Renal cortical epithelial cell (primary cell): ENCODE measurements around the gene CWF19L1. TPM values are rescaled to one million over a fixed set of nuclear protein-coding genes. Genes with fewer than 3 reads are reported as not detected.

Experiments
- DNase-seq: peaks from one replicate; pipeline ENCODE4 v3.0.0-alpha.2; 2011; ENCODE audit warnings: low read depth
- total RNA-seq: library from RNA; depleted of rRNA; stranded (reverse); fragments of >200 nt; gene quantifications from 2 replicates; pipeline ENCODE4 v1.2.3, GENCODE V29; 2014

CWF19L1 gene
- total RNA-seq, 1 donor from 2014 or later: 21.9 TPM

- no peak for DNase-seq
Measured at GRCh38 chr10:100253041-100253440, 14.4 kb downstream of the CWF19L1 start.

DNA sequence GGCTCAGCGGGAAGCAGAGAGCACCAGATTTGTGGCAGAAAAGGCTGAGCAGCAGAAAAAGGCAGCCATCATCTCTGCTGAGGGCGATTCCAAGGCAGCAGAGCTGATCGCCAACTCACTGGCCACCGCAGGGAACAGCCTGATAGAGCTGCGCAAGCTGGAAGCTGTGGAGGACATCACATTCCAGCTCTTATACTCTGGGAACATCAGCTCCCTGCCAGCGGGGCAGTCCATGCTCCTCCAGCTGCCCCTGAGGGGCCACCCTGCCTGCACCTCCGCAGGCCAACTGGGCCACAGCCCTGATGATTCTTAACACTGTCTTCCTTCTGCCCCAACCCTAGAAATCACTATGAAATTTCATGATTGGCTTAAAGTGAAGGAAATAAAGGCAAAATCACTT lies 18.6 kb downstream of the CWF19L1 start:
- no peak for DNase-seq

- DNase-seq: no peak
Measured at GRCh38 chr10:100245484-100246220, 21.8 kb downstream of the CWF19L1 start.

DNA sequence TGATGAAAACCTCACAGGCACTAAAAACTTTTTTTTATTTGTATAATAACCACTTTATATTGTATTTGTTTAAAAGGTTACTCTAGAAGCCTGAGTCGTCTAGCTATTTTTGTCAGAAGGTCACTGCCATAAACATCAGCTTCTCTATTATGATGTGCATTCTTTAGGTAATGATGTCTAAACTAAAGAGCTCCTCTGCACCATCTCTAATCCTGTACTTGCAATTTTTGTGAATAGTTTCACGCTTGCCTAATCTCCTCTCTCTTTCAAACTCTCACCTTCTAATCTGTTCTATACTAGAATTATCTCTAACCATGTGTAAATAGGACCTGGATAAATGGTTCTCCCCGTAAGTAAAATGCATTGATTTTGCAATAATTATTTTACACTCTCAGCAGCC lies 27.6 kb downstream of the CWF19L1 start:
- no peak for DNase-seq

- DNase-seq: no peak
Measured at GRCh38 chr10:100238429-100238828, 29.0 kb downstream of the CWF19L1 start.

- DNase-seq: no peak
Measured at GRCh38 chr10:100232101-100232500, 35.3 kb downstream of the CWF19L1 start.

GRCh38 chr10:100229819-100230422 lies 37.5 kb downstream of the CWF19L1 start:
- no peak for DNase-seq

GRCh38 chr10:100223879-100224278 lies 43.6 kb downstream of the CWF19L1 start:
- no peak for DNase-seq

DNA sequence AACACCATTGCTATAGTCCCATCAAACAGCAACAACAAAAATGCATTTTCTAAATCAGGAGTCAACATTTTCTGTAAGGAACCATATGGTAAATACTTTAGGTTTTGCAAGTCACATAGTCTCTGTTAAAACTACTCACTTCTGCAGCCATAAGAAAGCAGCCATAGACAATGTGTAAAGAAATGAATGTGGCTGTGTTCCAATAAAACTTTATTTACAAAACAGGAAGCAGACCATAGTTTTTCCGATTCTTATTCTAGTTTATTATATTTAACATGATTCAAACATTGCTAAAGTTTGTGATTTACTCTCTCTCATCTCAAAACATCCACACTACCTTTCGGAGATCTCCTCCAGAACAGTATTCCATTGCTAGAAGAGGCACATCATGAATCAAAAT lies 44.9 kb downstream of the CWF19L1 start:
- no peak for DNase-seq

DNA sequence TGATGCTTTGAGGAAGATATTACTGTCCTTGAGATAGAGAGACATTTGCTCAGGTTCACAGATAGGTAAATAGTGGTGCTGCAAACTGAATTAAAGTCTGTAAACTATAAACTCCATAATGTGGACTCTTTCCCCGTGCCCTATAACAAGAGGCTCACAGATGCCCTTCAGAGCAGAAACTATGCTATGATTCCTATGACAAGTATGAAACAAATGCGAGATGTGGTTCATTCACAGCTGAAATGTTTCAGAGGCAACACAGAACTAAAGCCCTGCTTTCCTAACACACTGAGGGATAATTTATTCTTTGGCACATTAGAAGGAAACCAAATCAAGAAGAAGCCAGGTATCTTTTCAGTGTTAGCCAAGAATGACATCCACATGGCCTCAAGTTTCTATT lies 51.4 kb downstream of the CWF19L1 start:
- no peak for DNase-seq

DNA sequence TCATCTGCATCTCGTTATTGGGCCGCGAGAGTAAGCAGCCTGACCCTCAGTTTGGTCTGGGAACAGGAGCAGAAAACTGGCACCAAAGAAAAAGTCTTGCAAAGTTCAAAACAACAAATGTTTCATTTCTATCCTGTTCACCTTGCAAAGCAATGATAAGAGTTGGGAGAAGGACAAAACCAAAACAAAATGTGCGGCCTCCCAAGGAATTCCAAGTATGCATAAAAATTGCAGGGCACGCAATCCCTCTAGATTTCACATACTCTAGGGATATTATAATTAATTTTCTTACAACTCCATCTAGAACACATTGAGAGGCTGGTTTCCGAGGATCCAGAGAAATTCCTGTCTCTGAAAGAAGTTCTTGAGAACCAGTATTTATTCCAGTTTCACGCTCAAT lies 58.1 kb downstream of the CWF19L1 start:
- peak; percentile 50 for DNase-seq

DNA sequence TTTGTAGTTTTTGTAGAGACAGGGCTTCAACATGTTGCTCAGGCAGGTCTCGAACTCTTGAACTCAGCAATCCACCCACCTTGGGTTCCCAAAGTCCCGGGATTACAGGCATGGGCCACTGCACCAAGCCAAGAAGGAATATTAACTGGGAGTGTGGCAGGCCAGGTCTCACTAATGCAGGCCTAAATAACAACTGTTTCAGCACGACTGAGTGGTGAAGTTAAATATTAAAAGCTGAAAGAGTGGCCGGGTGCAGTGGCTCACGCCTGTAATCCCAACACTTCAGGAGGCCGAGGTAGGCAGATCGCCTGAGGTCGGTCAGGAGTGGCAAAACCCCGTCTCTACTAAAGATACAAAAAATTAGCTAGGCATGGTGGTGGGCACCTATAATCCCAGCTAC lies 59.2 kb downstream of the CWF19L1 start:
- peak; percentile 76 for DNase-seq

- DNase-seq: no peak
Measured at GRCh38 chr10:100204370-100204769, 63.1 kb downstream of the CWF19L1 start.

- no peak for DNase-seq
Measured at GRCh38 chr10:100201549-100201948, 65.9 kb downstream of the CWF19L1 start.

DNA sequence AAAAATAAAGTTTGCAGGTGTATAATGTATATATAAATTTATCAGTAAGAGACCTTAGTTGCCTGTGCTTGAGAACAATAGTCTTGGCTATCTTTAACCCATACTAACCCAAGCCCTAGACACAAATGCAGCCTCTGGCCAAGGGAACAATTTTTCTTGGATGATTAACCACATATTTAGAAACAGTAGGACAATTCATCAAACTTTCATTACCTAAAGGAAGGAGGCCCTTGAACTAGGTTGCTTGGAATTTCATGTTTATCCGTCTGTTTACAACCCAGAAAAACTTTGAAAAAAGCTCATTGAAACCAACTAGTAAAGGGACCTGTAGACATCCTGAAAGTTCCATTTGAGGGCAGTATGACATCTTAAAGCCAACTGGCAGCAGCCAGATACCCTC lies 72.7 kb downstream of the CWF19L1 start:
- no peak for DNase-seq

DNA sequence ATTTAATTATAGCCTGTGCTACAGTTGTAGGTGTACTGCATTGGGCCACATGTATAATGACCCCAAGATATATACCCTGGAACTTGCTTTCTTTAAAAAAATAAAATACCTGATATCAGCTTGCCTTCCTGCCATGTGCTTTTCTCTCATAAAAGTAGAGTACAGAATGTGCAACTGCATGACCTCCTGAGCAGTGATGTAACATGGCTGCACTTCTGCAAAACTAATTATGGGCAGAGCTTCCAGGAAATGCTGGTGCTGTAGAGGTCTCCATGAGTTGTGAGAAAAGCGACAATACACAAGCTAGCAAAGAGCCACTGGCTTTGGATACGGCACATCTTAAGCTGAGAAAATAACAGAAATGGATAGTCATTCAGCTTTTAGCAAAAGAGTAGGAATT lies 75.1 kb downstream of the CWF19L1 start:
- DNase-seq: no peak

GRCh38 chr10:100186253-100187212 lies 80.9 kb downstream of the CWF19L1 start:
- peak; percentile 46 for DNase-seq

- peak; percentile 78 for DNase-seq
Measured at GRCh38 chr10:100185364-100186252, 81.8 kb downstream of the CWF19L1 start, which contains the start of gene ERLIN1. Gene ERLIN1 (minus strand): TSS chr10:100186029. CDS start chr10:100185626, 403 bp downstream.

DNA sequence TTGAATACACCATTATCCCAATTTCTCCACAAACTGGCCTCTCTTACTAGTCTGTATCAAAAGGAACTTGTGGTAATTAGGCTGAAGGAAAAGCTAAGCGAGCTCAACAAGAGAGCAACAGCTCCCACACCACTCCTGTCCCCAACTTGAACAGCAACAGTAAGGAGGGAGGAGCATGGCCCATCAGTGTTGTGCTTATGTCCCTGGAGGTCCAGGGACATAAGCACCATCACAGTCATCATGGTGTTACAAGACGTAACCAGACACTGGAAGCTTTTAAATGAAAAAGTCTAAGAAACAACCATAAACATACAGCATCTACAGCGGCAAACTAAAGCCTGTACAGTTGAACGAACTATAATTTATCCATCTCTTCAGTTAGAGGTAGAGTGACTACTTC lies 82.6 kb downstream of the CWF19L1 start:
- no peak for DNase-seq

- no peak for DNase-seq
Measured at GRCh38 chr10:100184426-100184825, 83.0 kb downstream of the CWF19L1 start.

GRCh38 chr10:100183481-100183880 lies 84.0 kb downstream of the CWF19L1 start:
- DNase-seq: peak; percentile 51
